ENCODE data around the gene EHD3.
"Not testable (repeated sequence)": the region's sequence is repeated elsewhere in the genome, so short reads cannot be mapped to it uniquely, and the experiment has no call there.

Gene EHD3

DNA sequence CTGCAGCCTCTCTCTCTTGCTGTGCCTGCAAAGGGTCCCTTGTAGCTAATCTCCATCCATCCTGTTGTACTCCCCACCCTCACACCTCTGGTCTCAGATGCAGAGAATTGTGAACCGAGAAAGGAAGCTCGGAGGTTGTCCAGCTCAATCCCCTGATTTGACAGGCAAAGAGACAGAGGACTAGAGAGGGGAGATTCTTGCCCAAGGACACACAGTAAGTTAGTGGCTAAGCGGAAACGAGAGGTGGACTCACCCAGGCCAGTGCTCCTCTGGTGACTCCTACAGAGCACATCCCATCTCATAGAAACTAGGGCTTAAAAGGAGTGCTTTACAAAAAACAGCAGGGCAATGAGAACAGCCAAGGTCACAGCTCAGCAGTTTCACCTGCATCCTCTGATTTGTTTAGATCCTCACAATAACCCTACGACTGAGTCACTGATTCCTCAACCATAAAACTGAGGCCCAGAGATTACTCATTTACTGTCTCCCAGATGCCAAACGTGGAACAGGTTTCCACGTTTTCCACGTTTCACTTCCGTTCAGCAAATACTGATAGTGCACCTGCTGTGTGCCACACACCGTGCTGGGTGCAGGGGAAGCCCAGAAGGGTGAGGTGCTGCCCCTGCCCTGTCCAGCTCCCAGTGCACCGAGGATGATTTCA is 22.1 kb downstream of the EHD3 start:
- DNase-seq (ENCODE audit: low read depth): no peak

DNA sequence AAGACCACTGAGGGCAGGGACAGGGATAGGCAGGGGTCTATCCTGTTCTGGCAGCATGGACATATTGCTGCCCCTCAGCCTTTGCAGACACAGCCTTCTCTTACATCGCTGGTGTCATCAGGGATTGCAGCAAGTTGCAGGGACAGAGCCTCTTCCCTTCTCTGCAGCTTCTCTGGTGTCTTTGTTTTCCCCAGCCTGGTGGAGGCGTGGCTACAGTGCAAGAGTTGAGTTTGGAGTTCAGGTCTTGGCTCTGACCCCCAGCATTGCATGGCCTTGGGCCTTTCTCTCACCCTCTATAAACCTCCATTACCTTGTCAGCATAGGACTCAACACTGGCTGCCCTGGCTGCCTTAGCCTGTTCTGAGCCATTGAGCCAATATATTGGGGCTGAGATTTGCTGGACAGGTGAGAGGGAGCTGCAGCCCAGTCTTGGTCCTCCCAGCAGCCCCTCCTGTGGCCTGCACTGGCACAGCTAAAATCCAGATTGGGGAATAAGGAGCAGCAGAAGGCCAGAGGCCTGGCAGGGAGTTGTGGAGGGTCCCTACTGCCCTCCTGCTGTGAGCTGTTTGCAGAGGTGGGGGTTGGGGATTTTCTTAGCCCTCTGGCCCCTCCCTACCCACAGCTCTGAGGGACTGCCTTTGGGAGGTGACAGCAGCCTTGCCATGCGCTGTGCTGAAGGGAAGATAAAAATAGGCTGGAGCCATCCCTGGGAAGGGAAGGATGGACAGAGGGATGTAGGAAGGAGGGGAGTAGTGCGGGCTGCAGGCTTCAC is 22.8 kb downstream of the EHD3 start:
- DNase-seq (ENCODE audit: low read depth): no peak

DNA sequence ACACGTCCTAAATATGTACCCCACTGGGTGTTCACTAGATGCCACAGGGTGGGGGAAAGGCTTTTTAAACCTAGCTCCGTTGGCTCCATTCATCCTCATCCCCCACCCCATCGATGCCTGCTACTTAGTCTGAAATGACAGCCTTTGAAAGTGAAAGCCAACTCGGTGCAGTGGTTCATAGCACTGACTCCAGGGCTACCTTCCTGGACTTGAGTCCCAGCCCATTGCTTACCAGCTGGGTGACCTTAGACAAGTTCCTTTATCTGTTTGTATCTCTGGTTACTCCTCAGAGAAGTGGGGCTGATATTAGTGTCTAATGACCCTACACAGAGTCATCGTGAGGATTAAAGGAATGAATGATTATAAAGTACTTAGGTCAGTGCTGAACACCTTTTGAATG is 24.4 kb downstream of the EHD3 start:
- no peak for DNase-seq (ENCODE audit: low read depth)

- DNase-seq (ENCODE audit: low read depth): no peak
Observed at GRCh38 chr2:31259075-31259474, 25.1 kb downstream of the EHD3 start.

DNA sequence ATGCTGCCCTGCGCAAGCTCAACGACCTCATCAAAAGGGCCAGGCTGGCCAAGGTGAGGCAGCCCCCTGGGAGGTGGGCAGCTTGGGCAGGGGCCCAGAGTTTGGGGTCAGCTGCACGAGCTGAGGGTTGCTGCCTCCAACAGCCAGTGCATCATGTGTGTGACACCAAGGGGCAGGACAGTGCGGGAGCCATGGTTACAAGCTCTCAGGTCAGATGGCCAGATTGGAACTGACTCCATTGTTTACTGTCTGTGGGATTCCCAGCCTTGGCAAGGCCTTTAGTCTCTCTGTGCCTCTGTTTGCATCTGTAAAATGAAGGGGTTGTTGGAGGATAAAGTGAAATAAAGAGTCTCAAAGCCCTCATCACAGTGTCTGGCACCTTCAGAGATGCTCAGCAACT is 26.9 kb downstream of the EHD3 start:
- no peak for DNase-seq (ENCODE audit: low read depth)

GRCh38 chr2:31263636-31264190 is 29.8 kb downstream of the EHD3 start:
- DNase-seq (ENCODE audit: low read depth): no peak

DNA sequence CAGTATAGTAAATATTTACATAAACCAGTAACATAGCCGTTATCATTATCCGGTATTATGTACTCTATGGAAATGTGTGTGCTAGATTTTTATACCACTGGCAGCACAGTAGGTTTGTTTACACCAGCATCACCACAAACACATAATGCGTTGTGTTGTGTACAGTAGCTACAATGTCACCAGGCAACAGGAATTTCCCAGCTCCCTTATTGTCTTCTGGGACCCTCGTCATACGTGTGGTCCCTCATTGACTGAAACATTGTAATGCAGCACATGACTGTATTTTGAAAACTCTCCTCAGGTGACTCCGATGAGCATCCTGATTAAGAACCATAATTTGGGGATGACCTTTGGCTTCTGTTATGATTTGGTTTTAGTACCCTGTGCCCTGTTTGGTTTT is 31.3 kb downstream of the EHD3 start:
- DNase-seq (ENCODE audit: low read depth): no peak

- no peak for DNase-seq (ENCODE audit: low read depth)
Observed at GRCh38 chr2:31266804-31267203, 32.9 kb downstream of the EHD3 start.

DNA sequence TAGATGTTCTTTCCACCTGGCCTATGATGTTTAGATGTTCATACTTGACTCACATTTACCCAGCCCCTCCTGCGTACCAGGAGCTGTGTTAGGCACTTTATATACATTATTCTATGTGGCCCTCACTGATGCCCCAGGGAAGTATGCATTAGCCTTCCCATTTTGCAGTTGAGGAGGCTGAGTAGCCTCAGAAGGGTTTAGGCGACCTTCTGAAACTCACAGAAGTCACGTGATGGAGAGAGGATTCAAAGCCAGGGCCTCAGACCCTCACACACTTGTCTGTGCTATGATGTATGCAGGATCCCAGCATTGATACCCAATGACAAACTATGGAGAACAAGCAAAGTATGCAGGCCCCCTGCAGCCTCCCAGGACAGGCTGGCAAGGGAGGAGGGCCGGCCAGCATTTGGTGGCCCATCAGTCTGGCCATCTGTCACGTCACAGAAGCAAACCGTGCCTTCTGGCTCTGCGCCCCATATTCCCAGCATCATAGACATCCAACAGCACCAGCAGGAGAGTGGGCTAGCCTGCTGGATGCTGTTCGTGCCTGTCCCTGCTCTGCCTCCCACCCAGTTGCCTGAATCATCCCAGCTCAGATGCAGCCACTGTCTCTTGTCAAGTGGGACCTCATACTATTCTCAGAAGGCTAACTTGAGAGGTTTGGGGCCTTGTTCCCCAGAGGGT is 33.6 kb downstream of the EHD3 start:
- DNase-seq (ENCODE audit: low read depth): no peak

DNA sequence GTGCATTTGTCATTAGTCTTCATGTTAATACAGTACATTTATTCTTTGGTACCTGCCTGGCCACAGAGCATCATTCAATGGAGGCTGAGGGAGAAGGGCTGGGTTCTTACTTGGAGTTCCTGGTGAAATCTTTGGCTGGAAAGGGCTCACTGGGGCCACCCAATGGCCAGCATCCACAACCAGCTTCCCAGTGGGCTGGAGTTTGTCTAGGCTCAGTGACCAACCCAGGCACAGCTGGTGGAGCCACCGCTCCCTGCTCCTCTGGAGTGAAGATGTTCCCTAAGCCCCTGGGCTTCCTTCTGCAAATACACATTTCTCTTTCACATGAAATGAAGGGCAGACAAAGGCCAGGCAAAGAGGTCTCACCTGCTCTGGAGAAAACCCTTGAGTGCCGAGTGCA is 34.4 kb downstream of the EHD3 start:
- no peak for DNase-seq (ENCODE audit: low read depth)

DNA sequence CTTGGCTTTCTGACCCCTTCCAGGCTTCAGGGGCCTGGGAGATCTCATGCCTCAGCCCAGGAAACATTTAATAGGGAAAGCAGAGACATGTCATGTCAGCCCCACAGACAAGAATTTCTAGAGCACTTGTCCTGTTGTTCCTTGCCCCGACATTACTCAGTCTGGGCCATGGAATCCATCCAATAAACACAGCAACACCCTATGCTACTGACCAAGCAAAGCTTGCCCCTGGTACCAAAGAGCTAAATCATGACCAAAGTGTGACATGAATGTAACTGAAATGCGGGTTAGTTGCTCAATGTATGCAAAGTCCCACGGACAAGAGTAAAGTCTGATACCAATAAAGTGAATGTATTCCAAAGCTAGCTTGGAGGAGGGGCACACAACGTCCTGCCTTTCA is 35.1 kb downstream of the EHD3 start:
- DNase-seq (ENCODE audit: low read depth): no peak

- DNase-seq (ENCODE audit: low read depth): no peak
Observed at GRCh38 chr2:31270131-31270530, 36.2 kb downstream of the EHD3 start.

- no peak for DNase-seq (ENCODE audit: low read depth)
Observed at GRCh38 chr2:31270822-31271231, 36.9 kb downstream of the EHD3 start.

- no peak for DNase-seq (ENCODE audit: low read depth)
Observed at GRCh38 chr2:31271851-31272267, 37.9 kb downstream of the EHD3 start.

DNA sequence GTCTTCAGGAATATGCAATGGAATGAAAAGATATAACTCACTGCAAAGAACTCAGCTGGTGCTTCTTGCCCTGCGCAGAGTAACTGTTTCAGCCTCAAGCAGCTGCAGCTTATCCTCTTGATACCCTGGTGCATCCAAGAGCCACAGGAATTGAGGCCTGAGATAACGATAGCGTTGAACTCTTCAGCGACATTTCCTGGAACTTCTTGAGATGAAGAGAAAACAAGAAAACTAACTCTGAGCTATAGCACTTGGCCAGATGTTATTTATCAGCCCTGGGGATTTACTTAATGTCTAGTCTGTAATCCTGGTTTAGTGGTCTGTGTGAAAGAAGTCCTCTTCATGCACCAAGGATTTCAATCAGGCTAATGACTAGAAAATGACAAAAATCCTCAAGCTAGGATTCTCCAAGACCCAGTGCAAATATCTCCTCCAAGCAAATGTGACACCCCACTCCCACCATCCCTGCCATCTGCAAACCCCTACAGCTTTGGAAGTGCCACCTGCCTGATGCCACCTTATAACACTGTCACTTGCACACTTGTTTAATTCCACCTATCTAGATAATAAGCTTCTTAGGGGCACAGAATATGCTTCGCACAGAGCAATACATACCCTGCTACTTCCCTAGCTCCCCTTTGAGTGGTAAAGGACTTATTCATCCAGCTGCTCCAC is 40.6 kb downstream of the EHD3 start:
- DNase-seq (ENCODE audit: low read depth): no peak

GRCh38 chr2:31275976-31276375 is 42.0 kb downstream of the EHD3 start:
- no peak for DNase-seq (ENCODE audit: low read depth)

DNA sequence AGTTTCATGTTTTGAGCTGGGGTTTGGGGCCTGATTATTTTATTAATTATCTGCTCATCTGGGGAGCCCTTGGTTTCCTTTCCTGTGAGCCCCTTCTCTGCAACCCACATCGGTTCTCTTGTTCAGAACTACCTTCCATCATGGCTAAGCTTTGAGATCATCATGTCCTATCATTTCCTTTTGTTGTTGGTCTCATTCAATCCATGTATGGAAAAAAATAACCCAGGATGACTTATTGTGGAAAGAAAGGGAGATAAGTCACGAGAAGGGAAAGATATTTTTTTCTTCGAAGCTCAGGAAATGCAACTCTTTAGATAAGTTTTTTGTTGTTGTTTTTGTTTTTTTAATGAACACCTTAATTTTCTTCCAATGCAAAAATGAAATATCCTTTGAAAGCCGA is 43.7 kb downstream of the EHD3 start:
- DNase-seq (ENCODE audit: low read depth): no peak

GRCh38 chr2:31282634-31283033 is 48.7 kb downstream of the EHD3 start:
- no peak for DNase-seq (ENCODE audit: low read depth)

GRCh38 chr2:31283193-31283919 is 49.4 kb downstream of the EHD3 start:
- DNase-seq (ENCODE audit: low read depth): not testable (repeated sequence)

GRCh38 chr2:31284107-31284506 is 50.2 kb downstream of the EHD3 start:
- no peak for DNase-seq (ENCODE audit: low read depth)

- DNase-seq (ENCODE audit: low read depth): no peak
Observed at GRCh38 chr2:31286230-31286629, 52.3 kb downstream of the EHD3 start.
